ENCODE data around the gene DOCK10.
A peak's percentile ranks its signal among the peaks of the same experiment; 100 is the strongest.
"Not testable (repeated sequence)": the region's sequence is repeated elsewhere in the genome, so short reads cannot be mapped to it uniquely, and the experiment has no call there.

Gene DOCK10

DNA sequence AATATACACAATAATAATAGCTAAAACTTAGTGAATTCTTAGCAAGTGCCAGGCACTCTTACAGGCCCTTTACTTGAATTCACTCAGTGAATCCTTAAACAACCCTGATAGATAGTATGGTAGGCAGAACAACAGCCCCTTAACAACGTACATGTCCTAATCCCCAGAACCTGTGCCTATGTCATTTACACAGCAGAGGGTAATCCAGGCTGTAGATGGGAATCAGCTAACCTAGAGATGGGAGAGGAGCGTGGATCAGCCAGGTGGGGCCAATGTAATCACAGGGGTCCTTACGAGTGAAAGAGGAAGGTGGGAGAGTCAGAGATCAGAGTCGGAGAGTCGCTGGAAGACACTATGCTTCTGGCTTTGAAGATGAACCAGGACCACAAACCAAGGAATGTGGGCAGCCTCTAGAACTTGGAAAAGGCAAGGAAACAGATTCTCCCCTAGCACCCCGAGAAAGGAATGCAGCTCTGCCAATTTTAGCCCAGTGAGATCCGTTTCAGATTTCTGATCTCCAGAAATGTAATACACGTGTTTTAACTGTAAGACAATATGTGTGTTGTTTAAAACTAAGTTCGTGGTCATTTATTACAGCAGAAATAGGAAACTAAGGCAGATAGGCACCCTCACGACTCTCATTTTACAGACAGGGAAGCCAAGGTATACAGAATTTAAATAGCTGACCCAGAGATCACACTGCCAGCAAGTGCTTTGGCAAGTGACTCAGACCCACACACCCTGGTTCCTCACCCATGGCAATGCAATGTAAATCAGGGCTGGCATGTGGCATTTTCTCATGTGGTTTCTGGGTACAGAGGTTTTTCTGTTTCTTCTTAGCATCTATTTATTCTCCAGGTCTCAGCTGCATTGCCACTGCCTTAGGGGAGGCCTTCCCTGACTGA, 68.9 kb downstream of the DOCK10 start:
- no peak for DNase-seq

DNA sequence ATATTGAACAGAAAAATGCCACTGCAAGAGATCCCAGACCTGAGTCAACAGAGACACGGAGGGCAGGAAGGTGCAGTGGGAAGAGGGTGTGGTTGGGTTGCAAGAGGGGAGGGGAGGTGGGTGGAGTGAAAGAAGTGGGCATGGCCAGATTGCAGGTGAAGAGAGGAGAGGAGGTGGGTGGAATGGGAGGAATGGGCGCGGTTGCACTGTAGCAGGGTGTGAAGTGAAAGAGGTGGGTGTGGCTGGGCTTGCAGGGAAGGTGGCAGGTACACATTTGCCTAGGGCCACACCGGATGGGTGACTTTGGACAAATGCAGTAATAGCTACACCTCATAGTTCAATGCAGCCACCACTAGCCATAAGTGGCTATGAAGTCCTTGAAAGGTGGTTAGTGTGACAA, 71.1 kb downstream of the DOCK10 start:
- no peak for DNase-seq

DNA sequence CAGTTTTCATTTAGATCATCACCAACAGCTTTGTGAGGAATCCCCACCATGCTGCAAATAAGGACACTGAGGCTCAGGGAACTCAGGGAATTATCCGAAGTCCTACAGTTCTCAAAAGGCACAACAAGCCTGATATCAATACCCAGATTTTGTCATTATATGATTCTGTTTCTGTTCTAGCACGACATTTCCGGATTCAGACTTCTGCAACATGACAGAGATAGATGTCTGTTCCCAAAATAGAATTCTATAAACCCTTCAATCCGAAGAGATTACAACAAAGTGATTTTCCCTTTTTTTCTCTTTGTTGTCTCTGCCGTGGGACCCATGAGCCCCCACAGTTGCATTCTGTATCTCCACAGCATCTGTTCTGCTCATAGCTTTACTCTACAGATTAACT, 72.0 kb downstream of the DOCK10 start:
- no peak for DNase-seq

DNA sequence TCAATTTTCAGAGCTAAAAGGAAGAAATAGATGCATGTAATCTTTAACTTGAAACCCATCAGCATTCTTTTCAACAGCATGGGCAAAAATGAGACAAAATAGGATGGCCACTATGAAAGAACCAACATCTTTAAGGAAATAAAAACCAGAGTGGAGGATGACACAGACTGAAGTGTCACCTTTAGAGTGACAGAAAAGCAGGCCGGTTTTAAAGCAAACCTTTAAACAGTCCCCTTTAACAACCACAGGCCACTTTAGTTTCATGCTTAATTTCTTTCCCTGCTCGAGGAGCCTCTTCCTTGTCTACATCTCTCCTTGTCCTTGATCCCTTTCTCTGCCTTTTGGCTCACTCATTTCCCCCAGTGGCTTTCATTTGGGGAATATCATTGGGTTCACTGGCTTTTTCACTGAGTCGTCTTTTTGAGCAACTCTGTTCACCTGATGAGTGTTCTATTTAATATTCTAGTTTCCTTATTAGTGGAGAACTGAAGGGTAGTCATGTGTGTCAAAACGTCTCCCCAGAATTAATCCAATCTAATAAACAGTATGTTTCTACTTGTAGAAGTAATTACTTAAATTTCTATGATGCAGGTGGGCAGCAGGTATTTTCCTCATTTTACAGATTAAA, 72.5 kb downstream of the DOCK10 start:
- no peak for DNase-seq

DNA sequence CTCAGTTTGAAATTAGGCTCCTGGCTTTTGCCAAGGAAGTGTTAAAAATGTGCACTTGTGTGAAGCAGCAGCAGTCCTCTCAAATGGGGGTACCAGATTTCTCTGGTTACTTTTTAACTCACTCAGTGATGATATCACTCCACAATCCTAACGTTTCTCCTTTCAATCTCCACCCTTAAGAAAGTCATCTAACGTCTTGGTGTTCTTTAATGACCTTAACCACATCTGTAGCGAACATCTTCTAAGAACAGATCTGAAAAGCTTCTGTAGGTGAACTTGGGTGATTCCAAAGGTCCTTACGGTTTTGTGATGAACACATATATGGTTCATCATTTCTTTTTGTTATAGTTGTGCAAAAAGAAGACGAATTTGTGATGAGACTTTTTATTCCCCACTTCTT, 73.2 kb downstream of the DOCK10 start:
- no peak for DNase-seq

DNA sequence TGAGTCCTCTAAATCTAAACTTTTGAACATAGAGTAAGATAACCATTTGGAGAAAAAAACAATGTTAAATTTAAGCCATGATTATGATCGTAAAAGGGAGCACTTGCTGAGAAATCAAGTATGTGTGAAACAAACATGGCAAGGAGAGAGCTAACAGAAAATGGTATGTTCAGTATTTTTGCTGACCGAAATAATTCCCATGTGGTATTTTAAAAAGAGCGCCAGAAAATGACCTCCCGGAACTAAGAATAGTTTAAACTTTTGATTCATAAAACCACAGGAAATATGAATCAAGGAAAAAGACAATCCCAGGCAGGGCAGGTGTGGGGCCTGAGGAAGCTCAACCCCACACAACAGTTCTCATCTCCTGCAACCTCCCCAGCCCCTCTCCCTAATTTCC, 74.2 kb downstream of the DOCK10 start:
- no peak for DNase-seq

DNA sequence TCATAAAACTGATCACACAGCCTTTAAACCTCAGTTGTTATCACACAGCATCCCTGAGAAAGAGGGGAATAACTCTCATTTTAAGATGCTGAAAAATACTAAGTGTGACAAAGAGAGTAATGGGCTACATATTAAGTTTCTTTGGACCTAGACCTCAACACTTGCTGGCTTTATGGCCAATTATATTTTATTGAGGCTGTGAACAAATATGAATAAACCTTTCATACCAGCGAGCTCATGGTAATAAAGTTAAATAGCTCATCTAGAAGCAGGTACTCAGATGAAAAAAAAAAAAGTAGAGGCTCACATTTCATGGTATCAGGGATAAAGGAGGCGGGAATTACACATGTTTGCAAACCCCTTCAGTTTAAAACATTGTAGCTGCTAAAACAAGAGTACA, 75.7 kb downstream of the DOCK10 start:
- DNase-seq, result no peak

DNA sequence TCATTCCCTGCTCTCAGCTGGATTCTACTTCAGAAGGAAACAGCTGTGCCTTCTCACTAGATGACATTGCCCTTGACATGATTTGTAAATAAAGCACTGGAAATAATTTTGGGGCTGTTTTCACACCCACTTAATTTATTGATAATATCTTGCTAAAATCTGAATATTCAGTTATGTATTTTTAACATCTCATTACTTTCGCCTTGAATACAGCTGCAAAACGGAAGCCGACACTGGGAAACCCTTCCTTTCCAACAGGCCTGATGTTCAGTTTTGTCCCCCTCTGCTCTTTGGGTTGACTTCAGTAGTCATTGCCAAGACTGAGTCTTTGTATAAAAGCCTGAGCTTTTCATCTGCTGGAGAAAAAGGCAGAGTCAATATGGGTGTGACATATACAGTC, 82.7 kb downstream of the DOCK10 start:
- no peak for DNase-seq

DNA sequence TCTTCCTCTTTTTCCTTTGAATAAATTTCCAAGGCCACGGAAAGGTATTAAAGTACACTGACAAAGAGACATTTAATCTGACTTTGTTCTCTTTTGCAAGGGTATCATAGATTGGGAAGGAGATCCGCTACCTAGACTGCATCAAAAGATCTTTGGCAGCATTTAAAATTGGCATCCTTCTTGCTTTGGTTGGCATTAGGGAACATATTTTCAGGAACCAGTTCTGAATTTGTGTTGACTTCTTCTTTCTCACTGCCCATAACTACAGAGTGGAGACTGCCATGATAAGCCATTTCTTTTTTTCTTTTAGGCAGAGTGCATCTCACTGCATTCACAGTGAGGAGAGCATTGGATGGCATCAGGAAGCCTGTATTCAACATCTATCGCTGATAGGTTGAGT, 83.4 kb downstream of the DOCK10 start:
- no peak for DNase-seq

DNA sequence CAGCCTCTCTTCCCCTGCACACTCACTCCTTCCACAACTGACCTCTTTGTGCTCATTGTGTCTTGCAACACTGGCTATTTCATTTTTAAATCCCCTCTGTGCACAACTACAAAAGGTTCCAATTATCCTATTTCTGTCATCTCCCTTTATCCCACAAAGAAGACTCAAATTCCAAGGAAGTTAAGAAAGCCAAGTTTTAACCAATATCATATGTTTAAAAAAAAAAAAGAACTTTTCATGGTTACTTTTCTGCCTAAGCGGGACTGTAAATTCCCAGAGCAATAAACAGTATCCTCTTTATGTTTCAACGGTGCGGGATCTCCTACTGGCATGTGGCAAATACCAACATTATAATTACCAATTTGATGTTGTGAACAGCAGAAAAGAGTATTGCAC, 83.8 kb downstream of the DOCK10 start:
- DNase-seq, result no peak

DNA sequence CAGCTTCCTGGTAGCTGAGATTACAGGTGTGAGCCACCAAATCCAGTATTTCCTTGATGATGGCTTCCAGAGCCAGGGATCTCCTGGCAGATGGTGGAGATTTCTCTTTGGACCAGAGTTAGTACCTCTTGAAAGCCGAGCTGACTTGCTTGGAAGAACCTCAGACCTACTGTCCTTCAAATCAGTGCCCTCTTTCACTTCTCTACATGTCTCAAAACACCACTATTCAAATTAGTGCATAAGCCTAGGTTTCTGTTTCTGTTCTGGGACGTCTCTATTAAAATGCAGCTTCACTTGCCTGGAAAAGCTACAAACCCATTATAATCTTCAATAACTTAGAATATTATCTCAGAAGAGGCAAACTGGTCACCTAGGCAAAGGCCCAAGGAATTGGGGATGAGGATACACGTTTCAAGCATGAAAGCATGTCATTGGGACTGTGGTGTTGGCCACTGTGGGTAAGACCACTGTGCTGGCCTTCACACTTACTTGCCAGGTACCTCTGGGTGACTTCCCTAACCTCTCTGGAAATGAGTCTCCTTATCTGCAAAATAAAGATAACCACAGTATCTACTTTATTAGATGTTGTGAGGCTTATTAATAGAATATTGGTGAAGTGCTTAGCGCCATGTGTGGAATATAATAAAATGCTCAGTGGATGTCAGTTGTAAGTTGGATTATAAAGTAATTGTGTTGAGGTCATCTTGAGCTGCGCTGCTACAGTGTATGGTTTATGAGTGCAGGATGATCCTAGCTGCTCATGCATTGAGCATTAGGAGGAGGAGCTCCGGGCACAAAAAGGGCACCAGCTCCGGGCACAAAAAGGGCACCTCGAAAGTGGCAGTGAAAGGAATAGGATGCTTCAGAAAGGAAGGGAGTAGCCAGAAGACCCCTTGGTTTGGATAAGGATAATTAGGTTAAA, 84.5 kb downstream of the DOCK10 start:
- no peak for DNase-seq

DNA sequence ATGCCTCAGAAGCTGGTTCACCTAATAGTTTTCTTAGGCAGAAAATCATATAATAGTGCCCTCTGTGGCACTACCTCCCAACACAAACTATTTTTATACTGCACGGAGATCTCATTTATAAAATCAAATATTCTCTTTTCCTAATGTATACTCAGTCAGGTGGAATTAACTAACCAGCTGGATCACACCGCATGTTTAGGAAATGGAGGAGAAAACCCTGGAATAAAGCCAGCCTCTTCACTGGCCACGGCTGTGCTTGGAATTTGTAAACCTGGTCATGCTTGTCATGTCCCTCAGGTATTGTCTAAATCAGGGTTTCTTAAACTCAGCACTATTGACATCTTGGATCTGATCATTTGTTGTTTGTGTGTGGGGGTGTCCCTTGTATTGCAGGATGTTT, 85.6 kb downstream of the DOCK10 start:
- no peak for DNase-seq

DNA sequence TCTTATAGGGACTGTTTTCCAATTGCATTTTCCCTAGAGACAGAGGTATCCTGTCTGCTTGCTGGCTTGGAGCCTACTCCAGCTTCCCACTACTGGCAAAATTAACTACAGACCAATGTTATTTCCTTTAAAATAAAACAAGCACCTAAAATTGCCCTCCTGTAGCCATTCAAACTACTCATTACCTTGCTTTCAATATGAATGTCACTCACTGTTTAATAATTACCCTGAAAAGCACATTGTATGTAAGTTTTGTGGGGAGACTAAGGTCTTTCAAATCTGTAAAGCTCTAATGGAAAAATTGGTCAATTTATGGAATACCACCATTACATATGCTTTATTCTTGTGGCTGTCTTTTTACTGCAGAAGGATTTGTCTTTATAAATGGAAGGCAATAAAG, 87.3 kb downstream of the DOCK10 start:
- DNase-seq, result no peak

DNA sequence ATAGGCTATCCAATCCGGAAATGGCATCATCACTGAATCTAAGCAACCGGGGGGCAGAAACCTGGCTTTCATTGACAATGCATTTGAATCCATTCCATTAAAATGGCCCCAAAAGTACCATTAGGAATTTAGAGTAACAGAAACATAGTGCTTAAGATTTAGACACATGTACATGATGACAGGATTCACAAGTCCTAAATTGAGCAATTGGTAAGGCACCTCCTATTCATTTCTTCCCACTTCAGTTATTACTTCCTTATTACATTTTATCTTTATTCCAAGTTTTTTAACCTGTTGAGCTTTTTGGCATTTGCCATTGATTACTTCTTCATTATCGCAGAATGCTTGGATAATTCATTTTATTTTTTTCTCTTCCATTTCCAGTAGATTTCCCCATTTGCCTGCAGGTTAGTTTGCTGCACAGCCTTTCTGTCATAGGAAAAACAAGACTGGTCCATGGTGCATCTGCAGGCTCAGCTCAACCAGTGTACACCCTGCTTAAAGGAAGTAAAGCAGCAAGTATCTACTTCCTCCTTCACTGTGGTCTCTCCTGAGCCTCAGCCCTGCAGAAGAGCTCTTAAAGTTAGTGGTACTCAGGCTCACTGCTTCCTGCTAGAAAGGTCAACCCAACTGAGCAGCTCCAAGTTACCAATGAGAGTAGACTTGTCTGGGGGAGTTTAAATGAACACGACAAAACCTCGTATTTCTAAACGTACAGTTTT, 89.2 kb downstream of the DOCK10 start:
- DNase-seq, result peak; percentile 79

DNA sequence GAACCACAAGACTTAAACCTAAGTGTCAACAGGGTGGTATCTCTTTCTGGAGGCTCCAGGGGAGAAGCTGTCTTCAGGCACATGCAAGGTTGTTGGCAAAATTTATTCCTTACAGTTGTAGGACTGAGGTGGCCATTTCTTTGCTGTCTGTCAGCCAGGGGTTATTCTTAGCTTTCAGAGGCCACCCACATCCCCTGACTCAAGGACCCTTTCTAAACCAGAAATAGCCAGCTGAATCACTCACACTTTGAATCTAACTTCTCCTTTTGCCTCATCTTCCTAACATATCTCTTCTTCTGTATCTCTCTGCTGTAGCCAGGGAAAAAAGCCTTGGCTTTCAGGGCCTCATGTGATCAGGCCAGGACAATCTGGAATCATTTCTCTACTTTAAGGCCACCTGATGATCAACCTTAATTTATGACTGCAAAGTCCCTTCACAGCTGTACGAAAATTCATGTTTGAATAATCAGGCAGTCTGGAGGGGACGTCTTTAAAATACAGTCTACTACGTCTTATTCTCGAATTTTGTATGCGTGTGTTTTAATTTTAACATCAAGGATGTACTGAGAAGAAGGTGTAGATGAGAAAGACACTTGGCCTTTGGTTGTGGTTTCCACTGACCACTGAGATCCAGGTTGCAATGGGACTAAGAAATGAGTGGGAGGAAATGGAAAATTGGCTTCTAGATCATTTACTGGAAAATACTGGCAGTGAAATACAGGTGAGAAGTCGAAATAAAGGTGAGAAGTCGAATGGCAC, 90.4 kb downstream of the DOCK10 start:
- peak; percentile 35 for DNase-seq

DNA sequence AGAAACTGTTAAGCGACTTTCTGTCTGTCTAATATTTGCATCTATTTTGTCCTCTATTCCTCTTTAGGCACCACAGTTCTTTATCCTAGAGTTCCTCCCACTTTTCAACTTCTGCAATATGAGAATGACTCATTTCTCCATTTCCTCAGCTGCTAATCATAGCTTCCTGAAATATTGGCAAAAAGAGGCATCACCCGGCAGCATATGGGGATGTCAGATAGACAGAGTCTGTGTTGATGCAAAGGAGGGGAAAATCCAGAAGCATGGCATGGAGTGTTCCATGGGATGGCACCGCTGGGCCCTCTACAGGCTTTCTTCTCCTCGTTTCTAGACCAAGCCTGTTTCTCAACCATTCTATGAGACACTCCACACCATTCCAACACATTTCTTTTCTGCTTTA, 93.4 kb downstream of the DOCK10 start:
- DNase-seq, result peak; percentile 84

DNA sequence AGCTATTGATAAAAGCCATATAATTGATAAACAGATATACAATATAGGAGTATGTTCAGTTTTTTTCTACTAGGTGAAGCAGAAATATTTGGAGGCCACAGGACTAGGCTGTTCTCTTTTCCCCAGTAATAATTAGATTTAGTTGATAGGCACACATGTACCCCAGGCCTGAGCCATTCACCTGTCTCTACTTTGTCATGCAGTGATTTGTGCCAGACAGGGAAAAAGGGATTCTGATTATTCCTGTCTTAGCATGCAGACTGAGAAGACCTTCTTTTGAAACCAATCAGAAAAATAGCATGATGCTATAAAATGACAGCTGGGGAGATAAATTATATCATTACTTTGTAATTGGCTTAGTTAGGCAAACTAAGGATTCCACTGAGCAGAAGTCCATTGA, 94.3 kb downstream of the DOCK10 start:
- no peak for DNase-seq

DNA sequence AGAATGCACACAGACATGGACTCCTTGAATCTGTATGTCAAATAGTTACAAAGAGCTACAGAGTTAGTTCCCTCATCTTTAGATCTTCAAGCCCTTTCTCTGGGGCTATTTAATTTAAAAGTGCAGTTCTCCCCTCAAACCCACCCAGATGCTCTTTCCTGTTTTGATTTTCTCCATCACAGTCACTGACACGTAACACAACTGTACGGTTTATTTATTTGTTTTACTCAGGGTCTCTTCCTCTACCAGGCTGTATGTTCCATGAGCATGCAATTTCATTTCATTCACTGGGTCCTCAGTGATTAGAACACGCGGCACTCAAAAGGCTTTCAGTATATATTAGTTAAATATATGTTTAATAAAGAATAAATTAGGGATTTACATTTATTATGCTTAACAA, 94.7 kb downstream of the DOCK10 start:
- no peak for DNase-seq

DNA sequence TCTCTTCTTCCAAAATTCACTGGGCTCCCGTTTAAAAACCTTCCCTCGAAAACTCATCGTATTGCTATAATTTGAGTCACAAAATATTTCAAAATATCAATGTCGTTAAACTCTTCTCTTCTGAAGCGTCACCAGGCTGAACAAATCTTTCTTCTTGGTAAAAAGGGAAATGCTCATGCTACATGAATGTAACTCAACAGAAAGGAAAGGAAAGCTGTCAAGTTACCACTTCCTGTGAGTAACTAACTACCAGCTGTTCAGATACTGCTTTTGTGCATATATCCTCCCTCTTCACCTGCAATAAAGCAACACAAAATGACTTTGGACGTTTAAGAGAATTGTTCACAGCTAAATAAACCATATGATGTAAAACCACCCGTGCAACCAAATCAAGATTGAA, 95.4 kb downstream of the DOCK10 start:
- peak; percentile 79 for DNase-seq

DNA sequence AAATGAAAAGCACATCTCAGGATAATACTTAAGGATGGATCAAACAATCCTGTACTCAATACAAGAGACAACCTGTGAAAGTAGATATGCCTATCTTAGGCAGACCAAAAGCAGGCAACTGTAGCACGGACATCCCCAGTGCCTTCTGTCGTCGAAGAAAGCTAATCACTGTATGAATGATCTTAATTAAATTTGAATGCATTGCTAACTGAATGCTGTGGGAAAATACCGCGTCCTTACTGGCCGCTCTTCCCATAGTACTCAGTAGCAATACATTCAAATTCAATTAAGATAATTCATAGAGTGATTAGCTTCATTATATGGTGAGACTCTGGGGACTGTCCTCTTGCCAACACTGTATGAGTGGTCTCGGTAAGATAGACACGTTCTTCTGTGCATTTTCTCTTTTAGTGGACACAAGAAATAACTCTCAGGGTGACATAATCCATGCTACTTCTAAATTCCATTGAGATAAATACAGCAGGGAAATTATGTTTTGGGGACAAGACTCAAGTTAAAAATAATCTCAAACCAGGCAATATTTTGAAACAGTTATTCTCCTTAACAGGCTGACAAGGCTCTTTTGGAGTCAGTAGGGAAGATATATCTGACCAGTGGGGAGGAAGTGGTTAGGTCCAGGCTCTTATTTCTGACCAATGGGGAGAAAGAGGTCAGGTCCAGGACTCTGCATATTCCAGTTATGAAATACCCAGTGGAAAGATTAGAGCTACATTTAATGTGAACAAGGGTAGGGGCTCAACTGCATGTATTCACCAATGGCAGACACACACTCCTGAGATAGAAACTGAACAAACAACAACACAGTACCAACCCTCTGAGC, 97.3 kb downstream of the DOCK10 start:
- DNase-seq, result peak; percentile 51

DNA sequence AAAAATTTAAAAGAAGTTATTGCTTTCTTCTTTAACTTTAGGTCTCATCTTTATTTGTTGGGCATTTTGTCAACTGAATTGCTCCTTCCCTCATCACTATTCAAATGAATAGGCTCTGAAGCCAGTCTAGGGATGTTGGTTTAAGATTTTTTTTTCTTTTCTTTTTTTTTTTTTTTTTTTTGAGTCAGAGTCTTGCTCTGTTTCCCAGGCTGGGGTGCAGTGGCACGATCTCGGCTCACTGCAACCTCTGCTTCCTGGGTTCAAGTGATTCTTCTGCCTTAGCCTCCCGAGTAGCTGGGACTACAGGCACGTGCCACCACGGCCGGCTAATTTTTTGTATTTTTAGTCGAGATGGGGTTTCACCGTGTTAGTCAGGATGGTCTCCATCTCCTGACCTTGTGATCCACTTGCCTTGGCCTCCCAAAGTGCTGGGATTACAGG, 98.6 kb downstream of the DOCK10 start:
- not testable (repeated sequence) for DNase-seq
